Measurements from ENCODE around the gene PPT2.

DNA sequence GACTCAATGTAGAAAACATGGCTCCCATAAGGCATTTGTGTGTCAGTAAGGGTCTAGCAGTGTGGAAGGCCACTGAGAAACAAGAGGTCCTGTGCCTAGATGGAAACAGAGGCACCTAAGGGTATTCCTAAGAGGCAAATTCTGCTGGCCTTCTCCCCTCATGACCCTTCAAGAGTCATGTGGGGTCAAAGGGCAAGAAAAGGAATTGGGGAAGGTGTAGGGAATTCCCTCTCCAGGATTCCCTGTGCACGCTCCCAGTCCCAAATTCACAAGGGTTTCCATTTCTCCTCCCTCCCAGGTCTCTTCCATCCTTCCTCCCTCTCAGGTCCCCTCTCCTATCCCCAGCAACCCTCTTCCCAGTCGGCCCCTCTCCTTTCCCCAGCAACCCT lies 21.4 kb downstream of the PPT2 start:
- TF ChIP-seq, protein P1, sequence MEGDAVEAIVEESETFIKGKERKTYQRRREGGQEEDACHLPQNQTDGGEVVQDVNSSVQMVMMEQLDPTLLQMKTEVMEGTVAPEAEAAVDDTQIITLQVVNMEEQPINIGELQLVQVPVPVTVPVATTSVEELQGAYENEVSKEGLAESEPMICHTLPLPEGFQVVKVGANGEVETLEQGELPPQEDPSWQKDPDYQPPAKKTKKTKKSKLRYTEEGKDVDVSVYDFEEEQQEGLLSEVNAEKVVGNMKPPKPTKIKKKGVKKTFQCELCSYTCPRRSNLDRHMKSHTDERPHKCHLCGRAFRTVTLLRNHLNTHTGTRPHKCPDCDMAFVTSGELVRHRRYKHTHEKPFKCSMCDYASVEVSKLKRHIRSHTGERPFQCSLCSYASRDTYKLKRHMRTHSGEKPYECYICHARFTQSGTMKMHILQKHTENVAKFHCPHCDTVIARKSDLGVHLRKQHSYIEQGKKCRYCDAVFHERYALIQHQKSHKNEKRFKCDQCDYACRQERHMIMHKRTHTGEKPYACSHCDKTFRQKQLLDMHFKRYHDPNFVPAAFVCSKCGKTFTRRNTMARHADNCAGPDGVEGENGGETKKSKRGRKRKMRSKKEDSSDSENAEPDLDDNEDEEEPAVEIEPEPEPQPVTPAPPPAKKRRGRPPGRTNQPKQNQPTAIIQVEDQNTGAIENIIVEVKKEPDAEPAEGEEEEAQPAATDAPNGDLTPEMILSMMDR (conservative IDR thresholded peaks at IDR 0.05) = no peak
- no peak for TF ChIP-seq EZH2 (IDR thresholded peaks at IDR 0.05; ENCODE audit: low read depth)

Data from PC-9 (cell line).